ENCODE results near the gene EPB41.
"Not testable (repeated sequence)": the region's sequence is repeated elsewhere in the genome, so short reads cannot be mapped to it uniquely, and the experiment has no call there.

Gene EPB41

DNA sequence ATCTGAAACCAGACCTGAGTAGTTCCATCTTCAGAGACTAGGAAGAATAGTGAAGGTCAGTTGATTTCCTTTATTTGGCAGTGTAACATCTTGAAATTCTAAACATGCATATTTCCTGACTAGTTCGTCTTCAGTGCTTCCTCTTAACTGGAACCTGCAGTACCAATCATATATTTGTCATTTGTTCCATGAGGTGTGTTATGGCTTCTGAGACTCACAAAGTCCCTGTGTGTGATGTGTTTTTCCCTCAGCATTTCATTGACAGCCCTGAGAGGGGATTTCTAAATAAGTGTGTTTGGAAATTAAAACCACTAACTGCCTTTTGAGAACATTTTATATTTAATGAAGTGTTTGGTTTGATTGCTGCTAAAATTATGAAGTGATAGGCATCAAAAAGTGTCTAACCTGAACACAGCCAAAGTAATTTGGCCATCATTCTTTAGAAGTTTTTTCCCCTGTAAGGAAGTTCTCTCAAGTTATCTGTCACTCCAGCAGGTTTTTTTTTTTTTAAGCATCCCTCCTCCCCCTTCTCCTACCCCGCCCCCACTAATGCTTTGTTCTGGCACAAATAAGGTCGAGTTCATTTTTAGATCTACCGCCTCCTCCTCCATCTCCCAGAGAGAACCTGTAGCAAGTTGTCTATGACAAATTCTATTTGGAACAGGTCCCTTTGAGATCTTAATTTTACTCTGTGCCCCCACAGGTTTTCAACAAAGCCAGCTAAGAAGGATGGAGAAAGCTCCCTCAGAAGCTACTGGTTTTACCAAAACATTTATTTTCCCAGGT is 148.0 kb downstream of the EPB41 start:
- no peak for DNase-seq (ENCODE audit: low spot score)
- ChIA-PET POLR2A (ENCODE audit: low non-redundant PET) (no interaction called here), CTCF (no interaction called here)
- no peak overlapping the region for H3K27ac ChIP-seq
- no peak for TF ChIP-seq CTCF (conservative IDR thresholded peaks at IDR 0.05; ENCODE audit: low read depth)

GRCh38 chr1:29064064-29064463 is 149.7 kb downstream of the EPB41 start:
- CTCF ChIA-PET, result no interaction called here
- POLR2A ChIA-PET (ENCODE audit: low non-redundant PET), result no interaction called here
- no peak for TF ChIP-seq CTCF (conservative IDR thresholded peaks at IDR 0.05; ENCODE audit: low read depth)
- DNase-seq (ENCODE audit: low spot score), result no peak
- H3K27ac ChIP-seq, result no peak overlapping the region

DNA sequence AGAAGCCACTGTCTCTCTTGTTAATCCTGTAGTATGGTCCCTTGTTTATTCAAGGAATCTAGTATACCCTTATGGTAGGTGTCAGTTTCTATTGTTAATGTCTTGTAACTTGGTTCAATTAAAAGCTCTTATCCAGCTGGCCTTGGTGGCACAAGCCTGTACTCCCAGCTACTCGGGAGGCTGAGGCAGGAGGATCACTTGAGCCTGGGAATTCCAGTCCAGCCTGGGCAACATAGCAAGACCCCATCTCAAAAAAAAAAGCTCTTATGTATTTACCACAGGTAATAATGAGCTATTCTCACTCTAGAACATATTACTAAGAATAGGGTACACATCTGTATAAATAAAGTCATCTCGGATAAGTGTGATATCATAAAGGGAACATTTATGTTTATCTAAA is 162.8 kb downstream of the EPB41 start:
- ChIA-PET POLR2A (ENCODE audit: low non-redundant PET) (no interaction called here), CTCF (interaction anchor here (0.6 kb wide), 1 partner anchor 135 kb away, joined by 4 read pairs; no protein-coding TSS in a partner anchor)
- H3K27ac ChIP-seq, result no peak overlapping the region
- TF ChIP-seq CTCF (conservative IDR thresholded peaks at IDR 0.05; ENCODE audit: low read depth), result no peak
- no peak for DNase-seq (ENCODE audit: low spot score)

DNA sequence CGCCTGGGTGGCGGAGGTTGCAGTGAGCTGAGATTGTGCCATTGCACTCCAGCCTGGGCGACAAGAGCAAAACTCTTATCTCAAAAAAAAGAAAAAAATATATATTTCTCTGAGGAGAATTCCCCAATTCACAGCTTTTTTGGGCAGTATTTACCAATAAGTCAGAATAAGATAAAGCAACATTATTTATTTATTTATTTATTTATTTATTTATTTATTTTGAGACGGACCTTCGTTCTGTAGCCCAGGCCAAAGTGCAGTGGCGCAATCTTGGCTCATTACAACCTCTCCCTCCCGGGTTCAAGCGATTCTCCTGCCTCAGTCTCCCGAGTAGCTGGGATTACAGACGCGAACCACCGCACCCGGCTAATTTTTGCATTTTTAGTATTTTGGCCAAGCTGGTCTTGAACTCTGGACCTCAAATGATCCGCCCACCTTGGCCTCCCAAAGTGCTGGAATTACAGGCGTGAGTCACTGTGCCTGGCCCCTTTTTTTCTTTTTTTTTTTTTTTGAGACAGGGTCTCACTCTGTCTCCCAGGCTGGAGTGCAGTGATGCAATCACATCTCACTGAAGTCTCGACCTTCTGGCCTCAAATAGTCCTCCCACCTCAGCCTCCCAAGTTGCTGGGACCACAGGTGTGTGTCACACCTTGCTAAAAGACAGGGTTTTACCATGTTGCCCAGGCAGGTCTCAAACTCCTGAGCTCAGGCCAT is 165.7 kb downstream of the EPB41 start:
- CTCF ChIA-PET, result interaction anchor here (0.6 kb wide), 1 partner anchor 1081 kb away, joined by 4 read pairs; no protein-coding TSS in a partner anchor
- POLR2A ChIA-PET (ENCODE audit: low non-redundant PET); DNase-seq (ENCODE audit: low spot score); H3K27ac ChIP-seq: not testable (repeated sequence)

- ChIA-PET CTCF (interaction anchor here (0.6 kb wide), 1 partner anchor 163 kb away, joined by 4 read pairs; no protein-coding TSS in a partner anchor), POLR2A (ENCODE audit: low non-redundant PET) (no interaction called here)
- TF ChIP-seq CTCF (conservative IDR thresholded peaks at IDR 0.05; ENCODE audit: low read depth), result no peak
- H3K27ac ChIP-seq, result no peak overlapping the region
- DNase-seq (ENCODE audit: low spot score), result no peak
Measured at GRCh38 chr1:29081201-29081600, 166.8 kb downstream of the EPB41 start.

GRCh38 chr1:29082519-29082918 is 168.2 kb downstream of the EPB41 start:
- CTCF ChIA-PET, result no interaction called here
- POLR2A ChIA-PET (ENCODE audit: low non-redundant PET), result no interaction called here
- H3K27ac ChIP-seq, result no peak overlapping the region
- no peak for DNase-seq (ENCODE audit: low spot score)
- no peak for TF ChIP-seq CTCF (conservative IDR thresholded peaks at IDR 0.05; ENCODE audit: low read depth)

Data from RWPE1 (cell line).